ENCODE measurements around the gene MLF2.

- TF ChIP-seq POLR2A (IDR thresholded peaks at IDR 0.05) (no peak), CTCF (IDR thresholded peaks at IDR 0.05) (no peak)
Measured at GRCh38 chr12:6767353-6768319, 14.7 kb upstream of the MLF2 start.

Data from tibial nerve (tissue), 3 donors.